Stimulated activated CD4-positive, alpha-beta T cell treated with anti-CD3 and anti-CD28 coated beads, Interleukin-15, amount 100 ng/mL, for 48 hours (primary cell): ENCODE data around the gene ELFN1.

ENCODE experiments used
- DNase-seq, 2 donors: peaks; one replicate each; pipeline ENCODE4 v3.0.0-alpha.2; 2020; ENCODE audit warnings: low read depth in 2 of 2

Gene ELFN1

DNA sequence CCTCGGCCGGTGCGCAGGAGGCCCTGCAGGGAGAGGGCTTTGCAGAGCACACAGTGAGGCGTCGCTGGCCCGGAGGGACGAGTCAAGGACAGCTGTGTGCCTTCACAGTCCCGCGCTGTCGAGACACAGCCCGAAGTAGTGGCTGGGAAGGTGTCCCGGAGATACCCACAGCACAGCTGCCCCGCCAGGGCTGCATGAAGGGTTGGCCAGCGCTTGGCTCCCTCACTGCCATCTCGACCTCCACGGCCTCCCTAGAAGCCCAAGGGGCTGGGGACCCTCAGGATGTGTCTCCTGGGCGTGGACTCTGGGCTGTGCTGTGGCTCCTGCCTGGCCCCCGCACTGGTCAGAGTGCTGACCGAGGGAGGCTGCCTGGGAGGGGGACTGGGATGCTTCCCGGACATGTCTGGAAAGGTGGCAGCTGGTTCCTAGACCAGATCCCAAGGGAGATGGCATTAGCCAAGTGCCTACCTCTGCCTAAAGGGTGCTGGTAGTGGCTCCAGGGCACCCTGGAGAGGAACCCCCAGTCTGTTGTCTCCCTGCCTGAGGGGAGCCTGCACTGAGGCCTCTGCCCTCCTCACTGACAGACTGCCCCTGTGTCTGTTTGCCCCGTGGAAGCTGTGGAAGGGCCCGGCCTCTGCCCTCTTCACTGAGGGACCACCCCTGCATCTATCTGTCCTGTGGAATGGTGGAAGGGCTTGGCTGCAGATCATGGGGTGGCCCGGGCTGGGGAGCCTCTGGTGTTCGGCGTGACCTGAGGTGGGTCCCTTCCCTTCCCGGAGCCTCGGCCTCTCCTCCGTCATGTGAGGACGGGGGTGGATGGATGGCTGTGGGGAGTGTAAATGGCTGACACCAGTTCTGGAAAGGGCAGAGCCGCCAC is 5.8 kb downstream of the ELFN1 start:
- DNase-seq, result no peak

DNA sequence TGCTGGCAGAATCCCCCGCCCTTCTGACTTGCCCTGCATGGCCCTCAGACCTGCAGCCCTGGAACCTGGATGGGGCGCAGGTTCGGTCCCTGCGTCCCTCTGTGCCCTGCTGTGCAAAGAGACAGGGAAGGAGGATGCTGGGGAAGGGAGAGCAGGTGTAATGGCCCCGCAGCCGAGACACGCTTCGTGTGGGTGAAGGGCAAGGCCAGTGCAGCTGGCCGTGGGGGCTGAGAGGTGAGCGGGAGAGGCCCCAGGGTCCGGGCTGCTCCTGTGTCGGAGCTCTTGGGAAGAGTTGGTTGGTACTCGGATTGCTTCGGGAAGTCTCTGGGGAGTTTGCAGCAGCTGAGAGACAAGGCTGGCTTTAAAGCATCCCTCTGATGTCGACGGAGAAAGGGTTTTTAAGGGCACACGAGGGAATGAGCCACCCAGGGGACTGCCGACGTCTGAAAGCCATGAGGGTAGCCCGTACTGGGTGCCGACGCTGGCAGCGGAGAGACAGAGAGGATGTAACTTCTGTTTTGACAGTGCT is 6.5 kb downstream of the ELFN1 start:
- no peak for DNase-seq

DNA sequence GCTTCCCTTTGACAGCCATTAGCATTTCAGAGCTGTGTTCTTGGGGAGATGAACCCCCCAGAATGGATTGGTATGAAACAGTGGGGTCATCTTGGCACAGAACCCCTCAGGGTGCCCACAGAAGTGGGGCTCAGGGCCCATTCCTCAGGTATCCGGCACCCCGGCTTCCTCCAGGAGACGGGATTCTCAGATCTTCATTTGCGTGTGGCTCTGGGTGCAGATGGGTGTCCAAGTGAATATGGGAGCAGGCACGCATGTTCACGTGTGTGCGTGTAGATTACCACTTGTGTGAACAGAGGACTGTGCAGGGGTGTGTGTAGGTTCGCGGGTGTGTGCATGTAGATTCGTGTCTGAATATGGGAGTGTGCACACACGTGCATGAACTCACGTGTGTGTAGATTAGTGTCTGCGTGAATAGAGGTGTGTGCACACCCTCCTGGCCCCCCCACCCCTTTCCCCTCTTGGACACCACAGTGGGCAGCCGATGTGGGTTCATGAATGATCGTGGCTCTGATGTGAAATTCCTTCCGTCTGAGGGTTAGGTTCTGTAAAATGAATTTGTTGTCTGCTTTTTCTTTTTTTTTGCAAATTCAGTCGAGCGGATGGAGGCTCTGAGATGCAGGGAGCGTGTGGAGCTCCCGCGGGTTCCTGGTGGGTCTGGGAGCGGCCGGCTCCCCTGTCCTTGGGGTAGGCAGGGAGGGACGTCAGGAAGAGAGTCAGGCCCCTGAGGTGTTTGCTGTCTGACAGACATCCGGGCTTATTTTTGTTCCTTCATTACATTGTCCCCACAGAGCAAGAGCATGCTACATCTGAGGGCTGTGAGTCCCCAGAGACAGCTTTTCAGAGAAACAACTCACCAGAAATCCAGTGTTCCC is 7.4 kb downstream of the ELFN1 start:
- DNase-seq, result no peak

DNA sequence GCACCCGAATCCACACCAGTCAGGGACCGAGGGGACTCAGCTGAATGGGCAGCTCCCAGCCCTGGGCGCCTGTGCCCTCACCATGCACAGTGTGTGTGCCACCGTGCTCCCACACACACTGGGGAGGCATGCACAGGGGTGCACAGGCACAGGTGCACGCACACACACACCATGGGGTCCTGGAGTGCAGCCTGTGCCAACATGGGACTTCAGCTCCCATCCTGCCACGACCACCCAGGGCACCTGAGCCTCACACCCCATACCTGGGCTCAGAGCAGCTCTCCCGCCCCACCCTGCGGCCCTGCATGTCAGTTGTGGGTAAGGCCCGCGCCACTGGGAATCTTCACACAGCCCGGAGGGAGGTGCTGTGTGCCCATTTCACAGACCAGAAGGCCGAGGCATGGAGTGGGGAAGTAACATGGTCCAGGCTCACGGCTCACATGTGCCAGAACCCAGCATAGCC is 8.0 kb downstream of the ELFN1 start:
- DNase-seq, result no peak

DNA sequence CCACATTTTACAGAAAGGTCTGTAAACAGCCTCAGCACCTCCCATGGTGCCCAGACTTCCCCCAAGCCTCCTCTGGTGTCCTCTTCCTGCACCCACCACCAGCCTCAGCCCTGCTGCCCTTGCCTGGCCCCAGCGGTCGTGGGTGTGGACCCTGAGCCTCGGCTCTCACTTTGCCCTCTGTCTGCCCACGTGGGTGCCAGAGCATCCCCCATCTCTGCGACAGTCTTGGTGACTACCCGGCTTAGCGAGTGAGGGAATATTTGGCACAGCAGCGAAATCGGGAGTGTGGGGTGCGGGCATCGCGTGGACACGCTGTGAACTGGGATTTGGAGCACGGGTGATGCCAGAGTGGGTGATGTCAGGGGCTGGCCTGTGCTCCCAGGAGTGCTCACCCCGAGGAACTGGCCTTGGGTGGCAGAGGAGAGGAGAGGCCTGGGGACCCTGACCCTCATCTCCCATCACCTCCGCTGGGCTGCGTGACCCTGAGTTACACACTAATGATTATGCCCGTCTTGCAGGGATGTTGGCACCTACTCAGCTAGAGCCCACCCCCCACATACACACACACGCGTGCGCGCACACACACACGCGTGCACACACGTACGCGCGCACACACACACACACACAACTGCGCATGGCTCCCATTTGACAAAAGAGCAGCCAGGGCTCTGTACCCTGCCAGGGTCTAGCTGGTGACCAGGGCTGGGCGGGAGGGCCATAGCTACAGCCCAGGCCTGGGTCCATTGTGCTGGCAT is 8.7 kb downstream of the ELFN1 start:
- no peak for DNase-seq

DNA sequence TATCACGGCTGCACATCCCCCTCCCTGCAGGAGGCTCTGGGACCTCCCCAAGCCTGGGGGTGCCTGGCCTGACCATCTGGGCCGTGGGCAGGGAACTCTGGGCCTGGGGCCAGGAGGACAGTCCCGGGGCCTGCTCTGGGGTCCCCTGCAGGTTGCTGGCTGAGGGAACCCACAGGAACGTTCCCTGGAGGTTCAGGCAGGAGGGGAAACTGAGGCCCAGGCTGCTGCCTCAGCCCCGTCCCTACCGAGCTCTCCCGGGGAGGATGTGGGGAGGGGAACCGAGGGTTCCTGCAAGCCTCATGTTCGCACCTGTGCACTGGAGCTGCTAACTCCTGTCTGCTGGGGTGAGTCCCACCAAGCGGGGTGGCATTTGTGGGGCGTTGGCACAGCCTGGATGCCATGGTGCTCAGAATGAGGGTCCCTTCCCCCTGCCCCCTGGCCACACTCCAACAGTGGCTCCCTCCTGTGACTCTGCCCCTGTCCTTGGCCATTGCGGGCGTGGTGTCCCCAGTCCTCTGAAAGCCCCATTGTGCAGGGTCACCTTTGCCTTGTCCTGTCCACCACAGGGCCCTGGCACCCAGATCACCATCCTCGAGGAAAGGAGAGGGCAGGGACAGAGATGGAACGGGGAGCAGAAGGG is 9.4 kb downstream of the ELFN1 start:
- no peak for DNase-seq

DNA sequence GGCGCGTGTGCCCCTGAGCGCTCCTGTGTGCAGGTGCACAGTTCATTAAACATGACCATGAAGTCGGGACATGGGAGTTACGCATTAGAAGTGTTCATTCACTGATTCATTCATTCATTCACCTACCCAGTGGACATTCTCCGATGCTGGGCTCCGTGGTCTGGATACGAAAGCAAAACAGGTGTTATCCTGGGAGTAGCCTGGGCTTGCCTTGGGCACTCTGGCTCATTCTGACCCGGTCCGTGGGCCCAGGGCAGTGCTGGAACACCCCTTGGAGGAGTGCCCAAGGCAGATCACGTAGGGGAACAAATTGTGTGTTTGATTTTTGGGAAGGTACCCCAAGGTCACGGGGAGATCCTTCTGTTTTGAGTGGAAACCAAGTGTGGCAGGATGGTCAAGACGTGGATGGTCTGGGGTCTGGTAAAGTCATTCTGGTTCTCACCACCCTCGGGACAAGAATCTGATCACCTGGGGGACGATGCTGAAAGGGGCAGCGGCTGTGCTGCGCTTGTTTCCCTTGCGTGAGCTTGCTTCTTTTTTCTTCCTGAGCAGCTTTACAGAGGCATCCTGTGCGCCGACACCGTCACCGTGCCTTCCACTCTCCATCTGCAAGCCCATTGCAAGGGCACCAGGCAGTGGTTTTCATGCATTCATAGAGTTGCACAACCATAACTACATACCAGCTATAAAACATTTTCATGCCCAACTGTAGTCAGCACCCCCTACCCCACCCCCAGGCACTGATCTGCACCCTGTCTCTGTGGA is 10.1 kb downstream of the ELFN1 start:
- no peak for DNase-seq

DNA sequence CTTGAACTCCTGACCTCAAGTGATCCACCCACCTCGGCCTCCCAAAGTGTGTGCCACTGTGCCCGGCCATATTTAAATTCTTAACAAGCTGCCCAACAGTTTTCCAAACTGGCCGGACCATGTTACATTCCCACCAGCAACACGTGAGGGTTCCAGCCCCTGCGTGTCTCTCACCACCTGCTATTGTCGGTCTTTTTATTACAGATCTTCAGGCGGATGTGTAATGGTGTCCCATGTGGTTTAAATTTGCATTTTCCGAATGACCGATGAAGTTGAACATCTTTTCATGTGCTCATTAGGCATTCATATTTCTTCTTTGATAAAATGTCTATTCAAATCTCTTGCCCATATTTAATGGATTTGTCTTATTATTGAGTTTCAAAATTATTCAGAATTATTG is 11.5 kb downstream of the ELFN1 start:
- no peak for DNase-seq

DNA sequence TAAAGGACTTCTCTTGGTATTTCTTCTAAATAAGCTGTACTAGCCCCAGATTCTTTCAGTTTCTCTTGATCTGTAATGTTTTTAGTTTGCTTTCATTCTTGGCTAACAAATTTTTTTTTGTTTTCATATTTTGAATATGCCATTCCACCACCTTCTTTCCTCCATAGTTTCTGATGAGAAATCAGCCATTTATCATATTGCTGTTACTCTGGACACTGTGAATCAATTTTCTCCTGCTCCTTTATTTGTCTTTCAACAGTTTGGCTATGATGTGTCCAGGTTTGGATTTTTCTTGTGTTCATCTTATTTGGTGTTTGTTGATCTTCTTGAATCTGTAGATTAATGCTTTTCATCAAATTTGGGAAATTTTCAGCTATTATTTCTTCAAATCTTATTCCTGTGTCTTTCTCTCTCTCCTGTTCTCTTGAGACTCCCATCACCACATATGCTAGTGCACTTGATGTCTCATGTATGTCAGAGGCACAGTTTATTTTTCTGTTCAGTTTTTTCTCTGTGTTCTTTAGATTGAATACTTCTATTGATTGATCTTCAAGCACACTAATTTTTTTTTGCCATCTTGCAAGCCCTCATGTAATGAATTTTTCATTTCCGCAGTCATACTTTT is 15.0 kb downstream of the ELFN1 start:
- DNase-seq, result no peak

DNA sequence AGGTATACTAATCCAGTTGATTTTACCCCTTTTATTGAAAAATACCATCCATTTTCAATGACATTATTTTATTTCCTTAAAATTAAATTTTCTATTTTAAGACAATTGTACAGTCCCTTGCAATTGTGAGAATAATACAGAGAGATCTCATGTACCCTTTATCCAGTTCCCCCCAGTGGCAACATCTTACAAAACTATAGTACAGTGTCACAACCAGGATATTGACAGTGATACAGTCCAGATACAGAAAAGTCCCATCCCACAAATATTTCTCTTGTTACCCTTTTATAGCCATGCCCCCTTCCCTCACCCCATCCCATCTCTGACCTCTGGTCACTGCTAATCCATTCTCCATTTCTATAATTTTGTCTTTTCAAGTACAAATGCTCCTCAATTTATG is 18.5 kb downstream of the ELFN1 start:
- no peak for DNase-seq

DNA sequence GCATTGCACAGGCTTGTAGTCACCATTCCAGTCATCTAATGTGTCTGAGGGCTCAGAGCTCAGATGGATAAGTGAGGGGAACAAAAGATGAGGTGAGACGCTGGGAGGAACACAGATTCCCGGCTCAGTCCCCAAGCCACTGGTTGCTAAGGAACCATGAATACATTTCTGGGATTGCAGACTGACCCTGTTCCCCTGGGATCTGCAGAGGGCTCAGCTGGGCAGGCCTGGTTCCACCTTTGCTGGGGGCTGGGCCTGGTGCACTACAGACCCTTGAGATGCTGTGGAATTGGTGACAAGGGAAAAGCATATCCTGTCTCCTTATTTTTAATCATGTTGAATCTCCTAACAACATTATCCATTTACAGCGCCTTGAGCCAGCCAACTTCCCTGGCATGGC is 19.2 kb downstream of the ELFN1 start:
- no peak for DNase-seq

DNA sequence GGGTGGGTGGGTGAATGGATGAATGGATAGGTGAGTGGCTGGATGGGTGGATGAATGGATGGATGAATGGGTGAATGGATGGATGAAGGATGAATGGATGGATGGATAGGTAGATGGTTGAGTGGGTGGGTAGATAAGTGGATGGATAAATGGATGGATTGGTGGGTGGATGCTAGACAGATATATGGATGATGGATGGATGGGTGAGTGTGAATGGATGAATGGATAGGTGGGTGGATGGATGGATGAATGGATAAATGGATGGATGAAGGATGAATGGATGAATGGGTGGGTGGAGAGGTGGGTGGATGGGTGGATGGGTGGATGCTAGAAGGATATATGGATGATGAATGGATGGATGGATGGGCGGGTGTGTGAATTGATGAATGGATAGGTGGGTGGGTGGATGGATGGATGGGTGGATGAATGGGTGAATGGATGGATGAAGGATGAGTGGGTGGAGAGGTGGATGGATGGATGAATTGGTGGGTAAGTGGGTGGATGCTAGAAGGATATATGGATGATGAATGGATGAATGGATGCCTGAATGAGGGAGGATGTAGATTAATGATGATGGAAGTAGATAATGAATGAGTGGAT is 20.4 kb downstream of the ELFN1 start:
- DNase-seq, result no peak

DNA sequence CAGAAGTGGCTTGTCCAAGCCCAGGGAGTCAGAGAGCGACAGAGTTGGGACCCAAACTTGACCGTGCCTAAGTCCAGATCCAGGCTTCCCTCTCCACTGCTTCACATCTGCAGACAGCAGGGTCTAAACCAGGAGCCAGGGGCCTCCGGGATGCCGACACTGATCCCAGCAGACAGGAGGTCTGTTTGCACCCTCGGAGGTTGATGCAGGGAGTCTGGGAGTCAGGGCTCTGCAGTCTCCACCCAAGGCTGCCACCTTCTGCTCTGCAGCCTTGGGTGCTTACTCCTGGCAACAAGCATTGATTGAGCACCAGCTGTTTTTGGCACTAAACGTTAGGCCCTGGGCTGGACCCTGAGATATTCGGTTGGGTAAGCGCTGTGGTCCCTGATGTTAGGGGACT is 21.0 kb downstream of the ELFN1 start:
- DNase-seq, result no peak

DNA sequence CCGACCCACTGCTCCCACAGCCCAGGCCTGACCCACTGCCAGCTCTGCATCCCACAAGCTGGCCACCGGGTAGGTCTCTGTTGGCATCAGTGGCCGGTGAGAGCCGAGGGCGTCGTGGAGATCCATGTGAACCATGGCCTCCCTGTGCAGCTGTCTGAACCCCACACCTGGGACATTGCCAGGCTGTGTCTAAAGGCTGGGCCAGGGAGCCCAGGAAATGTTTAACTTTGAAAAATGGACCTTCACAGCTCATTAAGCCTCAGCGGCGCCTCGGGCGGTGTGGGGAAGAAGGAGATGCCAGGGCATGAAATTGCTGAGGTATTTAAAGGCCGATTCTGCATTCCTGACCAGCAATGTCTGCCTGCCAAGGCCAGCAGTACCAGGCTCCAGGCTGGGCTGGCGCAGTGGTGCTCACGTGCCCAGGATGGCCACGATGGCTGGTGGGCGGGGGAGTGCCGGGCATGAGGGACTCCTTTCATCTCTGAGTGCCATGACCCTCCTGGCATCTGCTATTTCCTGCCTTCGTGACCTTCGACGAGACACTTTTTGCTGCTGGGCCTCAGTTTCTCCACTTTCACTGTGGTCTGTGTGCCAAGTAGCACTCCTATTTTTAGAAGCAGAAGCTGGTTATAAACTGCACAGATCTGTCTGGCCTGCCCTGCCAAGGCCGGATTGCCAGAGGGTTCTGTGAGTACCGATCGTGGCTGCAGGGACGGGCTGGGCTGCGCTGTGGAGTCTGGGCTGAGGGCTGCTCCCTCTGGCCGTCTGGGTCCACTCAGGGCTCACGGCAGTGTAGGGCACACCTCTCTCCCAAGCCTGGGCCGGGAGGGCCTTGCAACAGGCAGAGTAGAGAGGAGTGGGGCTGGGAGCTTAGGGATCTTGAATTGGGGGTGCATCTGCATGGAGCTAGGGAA is 21.8 kb downstream of the ELFN1 start:
- DNase-seq, result no peak

DNA sequence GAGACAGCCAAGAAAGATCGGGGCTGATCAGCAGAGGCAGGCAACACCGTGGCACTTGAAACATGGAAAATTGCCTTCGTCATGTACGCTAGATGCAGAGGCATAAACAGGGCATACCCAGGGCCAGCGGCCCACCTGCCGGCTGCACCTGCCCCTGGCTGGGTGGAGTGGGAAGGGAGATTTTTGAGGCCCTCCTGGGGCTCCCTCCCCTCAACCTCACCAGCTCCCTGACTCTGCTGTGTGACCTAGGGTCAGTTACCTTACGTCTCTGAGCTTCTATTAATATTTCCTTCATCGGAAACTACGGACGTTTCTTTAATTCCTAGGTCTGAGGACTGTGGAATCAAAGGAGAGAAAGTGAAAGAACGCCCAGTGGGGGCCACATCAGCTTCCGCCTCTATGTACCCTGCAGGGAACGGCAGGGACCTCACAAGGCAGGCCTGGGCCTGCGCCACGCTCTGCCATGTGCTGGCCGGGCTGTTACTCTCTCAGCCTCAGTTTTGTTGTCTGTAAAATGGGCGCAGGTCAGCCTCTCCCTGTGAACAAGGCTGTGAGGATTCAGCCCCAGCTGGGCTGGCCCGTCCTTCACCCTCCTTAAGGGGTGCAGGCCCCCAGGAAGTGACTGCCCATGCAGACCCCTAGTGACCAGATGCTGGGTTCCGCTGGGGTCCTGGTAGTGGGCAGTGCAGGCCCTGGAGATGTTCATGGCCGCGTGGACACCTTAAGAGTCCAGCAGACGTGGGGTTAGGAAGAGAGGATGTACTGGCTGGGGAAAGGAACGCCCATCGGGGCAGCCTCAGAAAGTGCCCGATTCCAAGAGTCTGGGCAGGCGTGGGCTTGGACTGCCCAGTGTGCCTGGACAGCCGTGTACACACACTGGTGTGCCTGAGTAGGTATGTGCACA is 22.7 kb downstream of the ELFN1 start:
- no peak for DNase-seq

DNA sequence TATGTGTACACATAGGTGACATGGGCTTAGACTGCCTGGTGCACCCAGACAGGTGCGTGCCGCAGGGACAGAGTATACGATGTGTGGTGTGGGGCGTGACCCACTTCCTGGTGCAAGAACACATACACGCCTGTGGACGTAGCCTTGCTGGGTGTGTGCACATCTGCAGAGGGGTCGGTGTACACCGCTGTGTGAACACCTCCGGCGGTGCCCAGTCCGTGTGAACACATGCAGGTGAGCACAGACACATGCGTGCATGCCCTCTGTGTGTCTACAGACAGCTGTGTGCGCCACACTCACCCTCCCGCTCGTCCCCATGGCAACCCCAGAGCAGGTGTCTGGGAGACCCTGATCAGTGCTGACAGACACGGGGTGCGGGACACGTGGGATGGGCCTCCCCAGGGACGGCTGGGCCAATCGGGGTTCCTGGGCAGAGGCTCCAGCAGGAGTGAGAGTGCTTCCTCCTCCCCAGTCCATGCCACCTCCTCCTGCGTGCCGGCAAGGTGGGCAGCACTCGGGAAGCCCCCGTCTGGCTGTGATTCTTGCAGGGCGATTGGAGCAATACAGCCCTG is 23.4 kb downstream of the ELFN1 start:
- no peak for DNase-seq

DNA sequence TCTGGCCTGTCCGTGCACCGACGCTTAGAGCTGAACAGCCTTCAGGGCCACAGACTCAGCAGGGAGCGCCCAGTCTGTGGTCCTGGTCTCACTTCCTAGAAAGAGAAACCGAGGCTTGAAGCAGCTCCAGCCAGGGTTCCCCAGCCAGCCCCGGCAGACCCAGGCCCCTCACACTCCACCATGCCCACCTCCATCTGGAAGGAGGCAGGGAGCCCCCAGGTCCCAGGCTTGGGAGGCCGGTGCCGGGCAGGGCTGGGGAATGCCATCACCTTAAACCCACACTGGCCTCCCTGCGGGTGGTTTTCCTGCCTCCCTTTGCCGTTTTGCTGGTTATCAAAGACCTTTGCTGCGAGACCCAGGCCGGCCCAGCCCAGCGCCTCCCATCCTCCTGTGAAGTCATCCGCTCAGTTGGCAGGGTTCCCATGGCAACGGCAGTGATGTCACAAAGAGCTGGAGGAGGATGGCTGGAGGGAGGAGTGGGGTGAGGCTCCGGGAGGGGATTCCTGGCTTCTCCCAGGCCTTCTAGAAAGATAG is 24.0 kb downstream of the ELFN1 start:
- DNase-seq, result no peak
